ENCODE data around the gene CNOT1.
A peak's percentile ranks its signal among the peaks of the same experiment; 100 is the strongest.
"Not testable (repeated sequence)": the region's sequence is repeated elsewhere in the genome, so short reads cannot be mapped to it uniquely, and the experiment has no call there.

The CNOT1 gene

GRCh38 chr16:58577141-58577540 lies 52.5 kb downstream of the CNOT1 start:
- DNase-seq = no peak

GRCh38 chr16:58574895-58575294 lies 54.7 kb downstream of the CNOT1 start:
- no peak for DNase-seq

GRCh38 chr16:58565697-58566096 lies 63.9 kb downstream of the CNOT1 start:
- DNase-seq = not testable (repeated sequence)

GRCh38 chr16:58563775-58564174 lies 65.9 kb downstream of the CNOT1 start:
- no peak for DNase-seq

- DNase-seq = no peak
Observed at GRCh38 chr16:58563235-58563634, 66.4 kb downstream of the CNOT1 start.

GRCh38 chr16:58556678-58557077 lies 72.9 kb downstream of the CNOT1 start:
- no peak for DNase-seq

- DNase-seq = no peak
Observed at GRCh38 chr16:58551496-58551895, 78.1 kb downstream of the CNOT1 start.

GRCh38 chr16:58548378-58548777 lies 81.2 kb downstream of the CNOT1 start:
- DNase-seq = no peak

GRCh38 chr16:58543685-58544084 lies 85.9 kb downstream of the CNOT1 start:
- DNase-seq = no peak

- no peak for DNase-seq
Observed at GRCh38 chr16:58542291-58542690, 87.3 kb downstream of the CNOT1 start.

GRCh38 chr16:58541711-58542110 lies 87.9 kb downstream of the CNOT1 start:
- DNase-seq = no peak

- DNase-seq = peak; percentile 9
Observed at GRCh38 chr16:58537124-58537906, 92.3 kb downstream of the CNOT1 start.

- DNase-seq = no peak
Observed at GRCh38 chr16:58536278-58536677, 93.3 kb downstream of the CNOT1 start.

GRCh38 chr16:58535100-58535499 lies 94.5 kb downstream of the CNOT1 start:
- DNase-seq = no peak

- DNase-seq = no peak
Observed at GRCh38 chr16:58533751-58534470, 95.7 kb downstream of the CNOT1 start.

- DNase-seq = no peak
Observed at GRCh38 chr16:58532414-58532813, 97.2 kb downstream of the CNOT1 start.

GRCh38 chr16:58530179-58530578 lies 99.4 kb downstream of the CNOT1 start:
- DNase-seq = no peak

GRCh38 chr16:58519707-58520106 lies 109.9 kb downstream of the CNOT1 start:
- no peak for DNase-seq

- no peak for DNase-seq
Observed at GRCh38 chr16:58518980-58519368, 110.7 kb downstream of the CNOT1 start.

- DNase-seq = peak; percentile 35
Observed at GRCh38 chr16:58518083-58518979, 111.3 kb downstream of the CNOT1 start.

- DNase-seq = no peak
Observed at GRCh38 chr16:58516768-58517107, 112.9 kb downstream of the CNOT1 start.

GRCh38 chr16:58515871-58516767 lies 113.5 kb downstream of the CNOT1 start:
- DNase-seq = peak; percentile 63

Data from activated CD4-positive, alpha-beta T cell treated with anti-CD3 and anti-CD28 coated beads, Interleukin-2, Interleukin-6, amounts not matched to agents 100 ng/mL and 50 ng/mL, durations not matched to agents 16 hours and 8 hours (primary cell).